Measurements from ENCODE around the gene CCL25. TPM values are rescaled to one million over a fixed set of nuclear protein-coding genes. Genes with fewer than 3 reads are reported as not detected.

Gene CCL25
- total RNA-seq, 4 donors from 2014 or later = not detected

- ATAC-seq (ENCODE audit: low FRiP score) = no peak
- TF ChIP-seq CTCF (IDR thresholded peaks at IDR 0.05) = no peak
- no peak for DNase-seq (ENCODE audit: low spot score)
Observed at GRCh38 chr19:8111376-8111775, 58.8 kb downstream of the CCL25 start.

Other genes starting within 250 kb of the CCL25 start
- gene EVI5L, start 222.5 kb upstream of the CCL25 start, total RNA-seq = 10 to 100 TPM in 1 of 4 donors, 1 to 10 TPM in 3; 6.9 to 10.8 (median 7.9) TPM
- not detected for gene PRR36, start 178.4 kb upstream of the CCL25 start, total RNA-seq
- gene LRRC8E, start 164.2 kb upstream of the CCL25 start, total RNA-seq = 1 to 10 TPM in 3 of 4 donors, under 1 TPM in 1; 0.79 to 6.5 (median 3.0) TPM
- gene MAP2K7, start 148.9 kb upstream of the CCL25 start, total RNA-seq = 10 to 100 TPM; 12.9 to 13.7 (median 13.6) TPM
- not detected for gene TGFBR3L, start 137.9 kb upstream of the CCL25 start, total RNA-seq
- 10 to 100 TPM in 3 of 4 donors, 1 to 10 TPM in 1; 4.7 to 13.1 (median 12.3) TPM for gene SNAPC2, start 132.4 kb upstream of the CCL25 start, total RNA-seq
- gene CTXN1, start 126.6 kb upstream of the CCL25 start, total RNA-seq = 1 to 10 TPM in 3 of 4 donors, not detected in 1; 1.6 to 3.7 (median 2.0) TPM
- gene TIMM44, start 109.1 kb upstream of the CCL25 start, total RNA-seq = 10 to 100 TPM; 44.3 to 53.3 (median 47.6) TPM
- 10 to 100 TPM; 23.7 to 41.1 (median 30.3) TPM for gene ELAVL1, start 47.1 kb upstream of the CCL25 start, total RNA-seq
- not detected for gene FBN3, start 96.8 kb downstream of the CCL25 start, total RNA-seq
- gene CERS4, start 156.6 kb downstream of the CCL25 start, total RNA-seq = 10 to 100 TPM; 18.4 to 34.1 (median 26.6) TPM